Sigmoid colon (tissue), 7 donors: ENCODE results near the gene ERCC6L. TPM values are rescaled to one million over a fixed set of nuclear protein-coding genes. Genes with fewer than 3 reads are reported as not detected.

Experiments
- DNase-seq: peaks from one replicate; pipeline ENCODE4 v3.0.0-alpha.2; 2019
- H3K27ac ChIP-seq, 4 donors: fragments of 200-600 bp; sonication (generic); one replicate each; pipeline ENCODE4 v1.5.1; 2016 to 2019; ENCODE audit warnings: mild to moderate bottlenecking in 1 of 4
- H3K27me3 ChIP-seq, 3 donors: fragments of 200-600 bp; sonication (generic); one replicate each; pipeline ENCODE4 v1.5.1; 2019; ENCODE audit warnings: mild to moderate bottlenecking in 1 of 3
- H3K36me3 ChIP-seq, 4 donors: fragments of 200-600 bp; sonication (generic); one replicate each; pipeline ENCODE4 v1.5.1; 2016 to 2019
- H3K4me1 ChIP-seq, 4 donors: fragments of 200-600 bp; sonication (generic); one replicate each; pipeline ENCODE4 v1.5.1; 2017 to 2019
- H3K4me3 ChIP-seq, 4 donors: fragments of 200-600 bp; sonication (generic); one replicate each; pipeline ENCODE4 v1.5.1; 2017 to 2019; ENCODE audit warnings: mild to moderate bottlenecking in 2 of 4, moderate library complexity in 1 of 4
- H3K9me3 ChIP-seq, 4 donors: fragments of 200-600 bp in 3 of 4; sonication (generic) in 3 of 4; one replicate each; pipeline versions ENCODE4 v1.5.1 to v1.6.1; 2013 to 2019
- CTCF ChIP-seq, 4 experiments: fragments of 450-650 bp in 3 of 4; fragments of 200-600 bp in 1 of 4; IDR thresholded peaks; one replicate each; pipeline ENCODE4 v1.5.1; 2016 to 2019; ENCODE audit warnings: antibody characterized with exemption in 4 of 4, mild to moderate bottlenecking in 3 of 4, moderate library complexity in 2 of 4
- EP300 ChIP-seq, 4 donors: sonication (generic); formaldehyde crosslinking; IDR thresholded peaks; one replicate each; pipeline ENCODE4 v1.6.1; 2017; ENCODE audit warnings: antibody characterized with exemption in 4 of 4
- POLR2A ChIP-seq, 2 donors: fragments of 450-650 bp; IDR thresholded peaks; one replicate each; pipeline ENCODE4 v1.6.1; 2016; ENCODE audit warnings: antibody characterized with exemption in 2 of 2, mild to moderate bottlenecking in 2 of 2, moderate library complexity in 2 of 2
- POLR2AphosphoS5 ChIP-seq, 4 donors: sonication (generic); formaldehyde crosslinking; IDR thresholded peaks; one replicate each; pipeline ENCODE4 v1.6.1; 2017; ENCODE audit warnings: antibody characterized with exemption in 4 of 4
- WGBS, 2 donors: extraction: QIAGEN DNeasy Blood & Tissue Kit; methylation state at CpG; one replicate each; pipeline ENCODE4 v1.1.7; 2013; 5-methylcytosine and 5-hydroxymethylcytosine counted together
- intact Hi-C: fragments of 100-400 bp; cut with DNase I; formaldehyde crosslinking; loops from one replicate; pipeline ENCODE4 v1.15.1; 2023
- polyA plus RNA-seq, 3 donors: library from polyadenylated mRNA; stranded (reverse); fragments of 200-250 nt; gene quantifications; one replicate each; pipeline ENCODE4 v1.2.3, GENCODE V29; 2013
- small RNA-seq, 3 donors: library from RNA; depleted of rRNA; stranded (forward); fragments of <200 nt; gene quantifications; one replicate each; pipeline ENCODE3, GENCODE V24; 2016
- total RNA-seq, 4 donors: library from RNA; depleted of rRNA; stranded (reverse); fragments of >200 nt; gene quantifications; one replicate each; pipeline ENCODE4 v1.1.0, GENCODE V29; 2016
- donor health status: healthy with polysubstance abuse.
- donor health status: Bipolar disorder and iron deficiency.
- donor health status: healthy.

The ERCC6L gene
- total and polyA plus RNA-seq, 7 donors = under 0.01 to 2.4 (median 0.20) TPM; not detected in 3

- H3K4me1 ChIP-seq = no peaks in the 10 kb centered on the region
- no peak for DNase-seq
- H3K27ac ChIP-seq = no peak overlapping the region
- H3K27me3 ChIP-seq = no peaks in the 10 kb centered on the region
- intact Hi-C loops = no loop called here
- 89 to 96% methylated on average over 3 of the region's 3 CpGs for WGBS, 2 donors
- no peaks in the 10 kb centered on the region for H3K9me3 ChIP-seq
- H3K36me3 ChIP-seq = no peaks in the 10 kb centered on the region
- H3K4me3 ChIP-seq = no peak overlapping the region
- TF ChIP-seq CTCF (IDR thresholded peaks at IDR 0.05) (no peak), EP300 (IDR thresholded peaks at IDR 0.05) (no peak), POLR2AphosphoS5 (IDR thresholded peaks at IDR 0.05) (no peak), POLR2A (IDR thresholded peaks at IDR 0.05) (no peak)
Measured at GRCh38 chrX:72158773-72159172, 80.1 kb downstream of the ERCC6L start.

Small RNA genes within 50 kb of the gene (small RNA-seq; reads per million reads assigned to genes)
- gene RF00019 = 0 reads per million in 3 donors

Other genes with a start within 250 kb of the ERCC6L start
- 1 to 10 TPM; 2.7 to 7.5 (median 4.8) TPM for gene RTL5, start 107.1 kb downstream of the ERCC6L start, total RNA-seq
- gene RTL5, start 107.1 kb downstream of the ERCC6L start, polyA plus RNA-seq = 1 to 10 TPM in 2 of 3 donors, under 1 TPM in 1; 0.46 to 1.8 (median 1.6) TPM
- 10 to 100 TPM in 1 of 4 donors, 1 to 10 TPM in 3; 6.9 to 15.3 (median 8.3) TPM for gene PIN4, start 57.3 kb downstream of the ERCC6L start, total RNA-seq
- 10 to 100 TPM; 15.0 to 26.8 (median 20.9) TPM for gene PIN4, start 57.3 kb downstream of the ERCC6L start, polyA plus RNA-seq
- 1,000 to 10,000 TPM in 3 of 4 donors, 100 to 1,000 TPM in 1; 842 to 1,555 (median 1,107) TPM for gene RPS4X, start 38.2 kb upstream of the ERCC6L start, total RNA-seq
- 1,000 to 10,000 TPM; 1,029 to 2,141 (median 1,186) TPM for gene RPS4X, start 38.2 kb upstream of the ERCC6L start, polyA plus RNA-seq
- under 1 TPM in 1 of 4 donors, not detected in 3; 0.99 TPM for gene CITED1, start 66.9 kb upstream of the ERCC6L start, total RNA-seq
- gene CITED1, start 66.9 kb upstream of the ERCC6L start, polyA plus RNA-seq = 1 to 10 TPM in 1 of 3 donors, under 1 TPM in 1, not detected in 1; 0.52 to 2.4 TPM